DND-41 (cell line): ENCODE results near the gene RABL2A.
"Not testable (repeated sequence)": the region's sequence is repeated elsewhere in the genome, so short reads cannot be mapped to it uniquely, and the experiment has no call there.

Source experiments
- EZH2 ChIP-seq: IDR thresholded peaks from 3 replicates; pipeline ENCODE4 v1.6.1; 2012; ENCODE audit warnings: borderline replicate concordance, low read depth, mild to moderate bottlenecking, moderate library complexity, low read length, inconsistent platforms; ENCODE audit not compliant: severe bottlenecking
- TF ChIP-seq, protein P1 (sequence below): IDR thresholded peaks from 2 replicates; pipeline ENCODE4 v1.5.1; 2012; ENCODE audit warnings: borderline replicate concordance, low read length, moderate library complexity, mild to moderate bottlenecking; ENCODE audit not compliant: poor library complexity, severe bottlenecking; ENCODE audit errors: extremely low read depth

DNA sequence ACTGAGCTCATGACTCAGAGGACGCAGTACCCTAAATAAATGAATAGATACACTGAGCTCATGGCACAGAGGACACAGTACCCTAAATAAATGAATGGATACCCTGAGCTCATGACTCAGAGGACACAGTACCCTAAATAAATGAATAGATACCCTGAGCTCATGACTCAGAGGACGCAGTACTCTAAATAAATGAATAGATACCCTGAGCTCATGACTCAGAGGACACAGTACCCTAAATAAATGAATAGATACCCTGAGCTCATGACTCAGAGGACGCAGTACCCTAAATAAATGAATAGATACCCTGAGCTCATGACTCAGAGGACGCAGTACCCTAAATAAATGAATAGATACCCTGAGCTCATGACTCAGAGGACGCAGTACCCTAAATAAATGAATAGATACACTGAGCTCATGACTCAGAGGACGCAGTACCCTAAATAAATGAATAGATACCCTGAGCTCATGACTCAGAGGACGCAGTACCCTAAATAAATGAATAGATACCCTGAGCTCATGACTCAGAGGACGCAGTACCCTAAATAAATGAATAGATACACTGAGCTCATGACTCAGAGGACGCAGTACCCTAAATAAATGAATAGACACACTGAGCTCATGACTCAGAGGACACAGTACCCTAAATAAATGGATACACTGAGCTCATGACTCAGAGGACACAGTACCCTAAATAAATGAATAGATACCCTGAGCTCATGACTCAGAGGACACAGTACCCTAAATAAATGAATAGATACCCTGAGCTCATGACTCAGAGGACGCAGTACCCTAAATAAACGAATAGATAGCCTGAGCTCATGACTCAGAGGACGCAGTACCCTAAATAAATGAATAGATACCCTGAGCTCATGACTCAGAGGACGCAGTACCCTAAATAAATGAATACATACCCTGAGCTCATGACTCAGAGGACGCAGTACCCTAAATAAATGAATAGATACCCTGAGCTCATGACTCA lies 24.1 kb downstream of the RABL2A start:
- TF ChIP-seq, protein P1, sequence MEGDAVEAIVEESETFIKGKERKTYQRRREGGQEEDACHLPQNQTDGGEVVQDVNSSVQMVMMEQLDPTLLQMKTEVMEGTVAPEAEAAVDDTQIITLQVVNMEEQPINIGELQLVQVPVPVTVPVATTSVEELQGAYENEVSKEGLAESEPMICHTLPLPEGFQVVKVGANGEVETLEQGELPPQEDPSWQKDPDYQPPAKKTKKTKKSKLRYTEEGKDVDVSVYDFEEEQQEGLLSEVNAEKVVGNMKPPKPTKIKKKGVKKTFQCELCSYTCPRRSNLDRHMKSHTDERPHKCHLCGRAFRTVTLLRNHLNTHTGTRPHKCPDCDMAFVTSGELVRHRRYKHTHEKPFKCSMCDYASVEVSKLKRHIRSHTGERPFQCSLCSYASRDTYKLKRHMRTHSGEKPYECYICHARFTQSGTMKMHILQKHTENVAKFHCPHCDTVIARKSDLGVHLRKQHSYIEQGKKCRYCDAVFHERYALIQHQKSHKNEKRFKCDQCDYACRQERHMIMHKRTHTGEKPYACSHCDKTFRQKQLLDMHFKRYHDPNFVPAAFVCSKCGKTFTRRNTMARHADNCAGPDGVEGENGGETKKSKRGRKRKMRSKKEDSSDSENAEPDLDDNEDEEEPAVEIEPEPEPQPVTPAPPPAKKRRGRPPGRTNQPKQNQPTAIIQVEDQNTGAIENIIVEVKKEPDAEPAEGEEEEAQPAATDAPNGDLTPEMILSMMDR: not testable (repeated sequence)
- TF ChIP-seq EZH2: not testable (repeated sequence)
